Fibroblast of skin of left quadriceps (primary cell): ENCODE results near the gene NQO2.
A peak's percentile ranks its signal among the peaks of the same experiment; 100 is the strongest.
"Not testable (repeated sequence)": the region's sequence is repeated elsewhere in the genome, so short reads cannot be mapped to it uniquely, and the experiment has no call there.

Experiments
- DNase-seq, 2 experiments: peaks; one replicate each; pipeline ENCODE4 v3.0.0-alpha.2; 2013; ENCODE audit warnings: low read depth in 2 of 2

NQO2 gene

GRCh38 chr6:3013901-3014674 lies 14.4 kb downstream of the NQO2 start:
- no peak for DNase-seq

GRCh38 chr6:3014675-3015066 lies 15.0 kb downstream of the NQO2 start:
- no peak for DNase-seq

- DNase-seq, result no peak
Measured at GRCh38 chr6:3015144-3015543, 15.4 kb downstream of the NQO2 start.

GRCh38 chr6:3016473-3017280 lies 17.0 kb downstream of the NQO2 start:
- DNase-seq, result no peak

- no peak for DNase-seq
Measured at GRCh38 chr6:3017304-3017703, 17.6 kb downstream of the NQO2 start.

GRCh38 chr6:3019065-3019464 lies 19.4 kb downstream of the NQO2 start:
- DNase-seq, result no peak

GRCh38 chr6:3019749-3020320 lies 20.1 kb downstream of the NQO2 start:
- DNase-seq, result no peak

- not testable (repeated sequence) for DNase-seq
Measured at GRCh38 chr6:3020976-3021598, 21.4 kb downstream of the NQO2 start.

GRCh38 chr6:3022765-3023662 lies 23.3 kb downstream of the NQO2 start:
- no peak for DNase-seq

GRCh38 chr6:3023663-3024483 lies 24.2 kb downstream of the NQO2 start:
- DNase-seq, result peak; percentile 81 to 82

GRCh38 chr6:3026791-3027626 lies 27.3 kb downstream of the NQO2 start:
- DNase-seq, result no peak

- not testable (repeated sequence) for DNase-seq
Measured at GRCh38 chr6:3028156-3028555, 28.5 kb downstream of the NQO2 start.

GRCh38 chr6:3031857-3032640 lies 32.4 kb downstream of the NQO2 start:
- no peak for DNase-seq

GRCh38 chr6:3032986-3033385 lies 33.3 kb downstream of the NQO2 start:
- DNase-seq, result no peak

- no peak for DNase-seq
Measured at GRCh38 chr6:3033652-3034051, 34.0 kb downstream of the NQO2 start.

- DNase-seq, result no peak
Measured at GRCh38 chr6:3035397-3035796, 35.7 kb downstream of the NQO2 start.

- no peak for DNase-seq
Measured at GRCh38 chr6:3036861-3037637, 37.4 kb downstream of the NQO2 start.
